ENCODE data around the gene ANKRD50.

The ANKRD50 gene

DNA sequence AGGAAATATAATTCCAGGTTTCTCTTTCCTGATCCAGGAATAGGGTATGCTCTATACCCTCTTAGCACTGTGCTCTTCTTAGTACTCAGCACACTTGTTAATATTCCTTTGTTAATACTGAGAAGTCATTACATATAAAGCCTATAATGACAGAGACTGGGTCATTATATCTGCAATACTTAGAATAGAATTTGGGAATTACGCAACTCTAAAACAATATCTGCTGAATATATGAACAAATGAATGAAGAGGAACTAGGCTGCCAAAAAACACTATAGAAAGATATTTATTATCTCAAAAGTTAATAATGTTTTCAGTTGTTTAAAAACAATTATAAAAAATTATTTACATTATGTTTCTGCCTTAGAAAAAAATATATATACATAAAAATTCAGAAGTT is 36.4 kb upstream of the ANKRD50 start:
- CTCF ChIA-PET: no interaction called here
- POLR2A ChIA-PET: no interaction called here
- no peak for DNase-seq (ENCODE audit: extremely low spot score)
- TF ChIP-seq ARNT (IDR thresholded peaks at IDR 0.05): no peak
- TF ChIP-seq TARDBP (IDR thresholded peaks at IDR 0.05): no peak
- no peak for TF ChIP-seq SP1 (IDR thresholded peaks at IDR 0.05)
- no peak for TF ChIP-seq ZNF384 (IDR thresholded peaks at IDR 0.05)
- no peak for TF ChIP-seq HDGF (IDR thresholded peaks at IDR 0.05; ENCODE audit: borderline replicate concordance)
- TF ChIP-seq ELF4 (IDR thresholded peaks at IDR 0.05): no peak
- TF ChIP-seq, protein P1, sequence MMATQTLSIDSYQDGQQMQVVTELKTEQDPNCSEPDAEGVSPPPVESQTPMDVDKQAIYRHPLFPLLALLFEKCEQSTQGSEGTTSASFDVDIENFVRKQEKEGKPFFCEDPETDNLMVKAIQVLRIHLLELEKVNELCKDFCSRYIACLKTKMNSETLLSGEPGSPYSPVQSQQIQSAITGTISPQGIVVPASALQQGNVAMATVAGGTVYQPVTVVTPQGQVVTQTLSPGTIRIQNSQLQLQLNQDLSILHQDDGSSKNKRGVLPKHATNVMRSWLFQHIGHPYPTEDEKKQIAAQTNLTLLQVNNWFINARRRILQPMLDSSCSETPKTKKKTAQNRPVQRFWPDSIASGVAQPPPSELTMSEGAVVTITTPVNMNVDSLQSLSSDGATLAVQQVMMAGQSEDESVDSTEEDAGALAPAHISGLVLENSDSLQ (IDR thresholded peaks at IDR 0.05): no peak
- no peak for TF ChIP-seq NFRKB (IDR thresholded peaks at IDR 0.05)
- TF ChIP-seq FOXM1 (IDR thresholded peaks at IDR 0.05; ENCODE audit: borderline replicate concordance): no peak
- TF ChIP-seq CTBP1 (IDR thresholded peaks at IDR 0.05; ENCODE audit: borderline replicate concordance): no peak

DNA sequence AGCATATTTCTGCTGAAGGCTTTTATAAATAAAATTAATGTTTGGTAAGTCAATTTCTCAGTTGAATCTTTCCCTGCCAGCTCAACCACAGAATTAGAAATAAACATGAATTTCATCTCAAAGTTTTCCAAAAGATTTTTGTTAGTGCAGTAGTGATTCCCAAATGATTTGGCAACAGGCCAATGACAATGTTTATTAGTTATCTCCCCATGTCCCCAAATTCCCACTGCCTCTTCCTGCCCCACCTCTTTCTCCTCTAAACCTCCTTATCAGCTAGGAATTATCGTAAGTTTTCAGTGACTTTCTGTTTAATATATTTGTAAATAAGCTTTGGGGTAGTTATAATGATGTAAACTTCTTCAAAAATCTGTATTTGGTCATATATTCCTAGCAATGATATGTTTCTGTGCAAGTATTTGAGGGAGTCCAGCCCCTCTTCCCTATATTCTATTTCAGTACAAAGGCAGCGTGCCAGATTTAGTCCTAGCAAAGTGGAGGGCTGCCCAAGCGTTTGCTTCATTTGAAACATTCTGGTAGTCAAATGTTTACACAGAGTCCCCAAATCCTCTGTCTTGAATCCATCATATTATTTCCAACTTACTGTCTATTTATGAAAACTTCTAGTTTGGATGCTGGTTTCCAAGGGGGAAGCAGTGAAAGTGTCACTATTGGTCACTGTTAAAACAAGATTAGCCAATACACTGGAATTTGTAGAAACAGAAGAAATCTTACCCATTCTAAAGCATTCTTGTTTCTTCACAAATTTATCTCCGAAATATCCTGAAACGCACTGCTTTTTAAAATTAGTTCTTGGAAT is 33.7 kb upstream of the ANKRD50 start:
- ChIA-PET POLR2A (no interaction called here), CTCF (no interaction called here)

DNA sequence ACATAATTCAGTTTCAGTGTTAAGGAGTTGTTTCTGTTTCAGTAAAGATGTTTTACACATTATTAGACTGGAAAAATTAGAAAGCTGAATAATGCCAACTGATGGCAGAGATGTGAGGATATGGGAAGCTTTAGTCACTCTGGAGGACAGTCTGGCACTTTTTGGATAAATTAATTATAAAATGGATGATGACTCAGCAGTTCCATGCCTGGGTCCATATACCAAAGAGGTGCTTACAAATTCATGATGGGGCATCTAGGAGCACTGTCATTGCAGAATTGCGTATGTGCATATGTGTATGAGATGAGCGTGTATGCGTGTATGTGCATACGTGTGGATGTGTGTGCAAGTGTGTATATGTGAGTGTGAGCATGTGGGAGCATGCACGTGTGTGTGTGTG is 31.2 kb upstream of the ANKRD50 start:
- no peak for DNase-seq (ENCODE audit: extremely low spot score)
- TF ChIP-seq ZNF384 (IDR thresholded peaks at IDR 0.05) (no peak), FOXK2 (IDR thresholded peaks at IDR 0.05) (no peak), SUZ12 (IDR thresholded peaks at IDR 0.05) (no peak), BHLHE40 (IDR thresholded peaks at IDR 0.05; ENCODE audit: borderline replicate concordance) (no peak), NFRKB (IDR thresholded peaks at IDR 0.05) (no peak), FOXA1 (IDR thresholded peaks at IDR 0.05) (no peak), ELF4 (IDR thresholded peaks at IDR 0.05) (no peak), SP1 (IDR thresholded peaks at IDR 0.05) (no peak), TARDBP (IDR thresholded peaks at IDR 0.05) (no peak), HDGF (IDR thresholded peaks at IDR 0.05; ENCODE audit: borderline replicate concordance) (no peak), L3MBTL2 (conservative IDR thresholded peaks at IDR 0.05) (no peak), CTBP1 (IDR thresholded peaks at IDR 0.05; ENCODE audit: borderline replicate concordance) (no peak), LEF1 (IDR thresholded peaks at IDR 0.05; ENCODE audit: borderline replicate concordance) (no peak), FOXM1 (IDR thresholded peaks at IDR 0.05; ENCODE audit: borderline replicate concordance) (no peak), ARNT (IDR thresholded peaks at IDR 0.05) (no peak)
- TF ChIP-seq, protein P1 (IDR thresholded peaks at IDR 0.05): no peak
- ChIA-PET CTCF (no interaction called here), POLR2A (no interaction called here)

More for the DNA sequence above, 33.7 kb upstream of the ANKRD50 start:
- DNase-seq (ENCODE audit: extremely low spot score): no peak
- TF ChIP-seq ELF4 (IDR thresholded peaks at IDR 0.05): no peak
- no peak for TF ChIP-seq ZNF384 (IDR thresholded peaks at IDR 0.05)
- no peak for TF ChIP-seq BHLHE40 (IDR thresholded peaks at IDR 0.05; ENCODE audit: borderline replicate concordance)
- no peak for TF ChIP-seq FOXA1 (IDR thresholded peaks at IDR 0.05)
- TF ChIP-seq SP1 (IDR thresholded peaks at IDR 0.05): no peak

DNA sequence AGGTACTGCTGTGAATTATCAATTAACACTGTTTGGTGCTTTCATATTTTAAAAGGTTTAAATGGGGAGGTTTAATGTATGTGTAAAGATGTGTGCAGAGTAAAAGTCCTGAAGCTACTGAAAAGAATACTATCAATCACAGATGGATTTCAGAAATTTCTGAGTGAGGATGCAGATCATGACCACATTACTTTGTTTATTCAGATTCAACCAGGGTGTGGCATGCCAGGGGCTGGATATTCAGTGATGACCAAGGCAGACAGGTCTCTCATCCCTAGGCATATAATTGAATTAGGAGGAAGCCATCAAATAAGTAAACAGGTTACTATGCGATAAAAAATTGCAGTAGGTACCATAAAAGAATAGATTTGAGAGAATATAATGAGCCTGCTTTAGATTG is 28.0 kb upstream of the ANKRD50 start:
- DNase-seq (ENCODE audit: extremely low spot score): no peak
- CTCF ChIA-PET: no interaction called here
- POLR2A ChIA-PET: no interaction called here
- no peak for TF ChIP-seq FOXK2 (IDR thresholded peaks at IDR 0.05)

DNA sequence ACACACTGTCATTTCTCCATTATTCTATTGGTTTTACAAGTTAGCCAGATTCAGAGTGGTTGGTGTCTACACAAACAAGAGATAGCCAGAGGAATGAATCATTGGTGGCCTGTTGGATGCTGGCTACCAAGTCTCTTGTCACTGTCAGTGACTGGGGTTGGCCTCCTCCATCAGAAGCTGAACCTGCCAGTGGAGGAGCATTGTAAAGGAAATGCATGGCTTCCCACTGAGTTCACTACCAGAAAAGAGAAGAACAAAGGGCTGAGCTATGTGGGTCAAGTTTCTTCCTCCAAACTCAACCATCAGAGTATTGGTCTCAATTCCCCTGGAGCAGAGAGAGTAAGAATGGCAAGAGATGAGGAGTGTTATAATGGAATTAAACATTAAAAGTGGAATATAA is 26.5 kb upstream of the ANKRD50 start:
- POLR2A ChIA-PET: no interaction called here
- TF ChIP-seq HDGF (IDR thresholded peaks at IDR 0.05; ENCODE audit: borderline replicate concordance): no peak
- TF ChIP-seq TARDBP (IDR thresholded peaks at IDR 0.05): no peak
- no peak for TF ChIP-seq FOXK2 (IDR thresholded peaks at IDR 0.05)
- no peak for TF ChIP-seq ELF4 (IDR thresholded peaks at IDR 0.05)
- no peak for TF ChIP-seq ZNF384 (IDR thresholded peaks at IDR 0.05)
- TF ChIP-seq FOXA1 (IDR thresholded peaks at IDR 0.05): no peak
- TF ChIP-seq, protein P1 (IDR thresholded peaks at IDR 0.05): no peak
- TF ChIP-seq BHLHE40 (IDR thresholded peaks at IDR 0.05; ENCODE audit: borderline replicate concordance): no peak
- no peak for TF ChIP-seq L3MBTL2 (conservative IDR thresholded peaks at IDR 0.05)
- TF ChIP-seq CTBP1 (IDR thresholded peaks at IDR 0.05; ENCODE audit: borderline replicate concordance): no peak
- TF ChIP-seq SUZ12 (IDR thresholded peaks at IDR 0.05): no peak
- TF ChIP-seq LEF1 (IDR thresholded peaks at IDR 0.05; ENCODE audit: borderline replicate concordance): no peak
- TF ChIP-seq NFRKB (IDR thresholded peaks at IDR 0.05): no peak
- TF ChIP-seq SP1 (IDR thresholded peaks at IDR 0.05): no peak
- no peak for TF ChIP-seq FOXM1 (IDR thresholded peaks at IDR 0.05; ENCODE audit: borderline replicate concordance)
- TF ChIP-seq ARNT (IDR thresholded peaks at IDR 0.05): no peak
- CTCF ChIA-PET: interaction anchor here (0.8 kb wide), 1 partner anchor 27 kb away, joined by 3 read pairs; no protein-coding TSS in a partner anchor
- no peak for DNase-seq (ENCODE audit: extremely low spot score)

DNA sequence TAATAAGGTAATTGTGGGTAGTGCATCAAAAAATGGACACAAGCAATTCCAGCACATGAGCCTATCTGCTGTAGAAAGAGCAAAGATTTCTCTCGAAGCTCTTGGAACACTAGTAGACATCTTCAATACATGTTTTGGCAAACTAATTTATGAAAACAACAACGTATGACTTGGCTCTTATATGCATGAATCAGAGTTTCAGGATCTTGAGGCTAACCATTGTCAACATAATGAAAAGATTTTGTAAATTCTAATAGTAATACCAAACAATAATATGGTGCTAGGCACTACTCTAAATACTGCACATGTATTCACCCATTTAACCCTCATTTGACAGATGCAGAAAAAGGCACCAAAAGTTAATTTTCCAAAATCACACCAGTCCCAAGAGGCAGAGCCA is 25.1 kb upstream of the ANKRD50 start:
- ChIA-PET POLR2A (no interaction called here), CTCF (no interaction called here)
- no peak for TF ChIP-seq LEF1 (IDR thresholded peaks at IDR 0.05; ENCODE audit: borderline replicate concordance)
- TF ChIP-seq, protein P1 (IDR thresholded peaks at IDR 0.05): no peak
- no peak for DNase-seq (ENCODE audit: extremely low spot score)

Data from HEK293T (cell line).